ENCODE measurements around the gene P4HA2. TPM values are rescaled to one million over a fixed set of nuclear protein-coding genes. Genes with fewer than 3 reads are reported as not detected.

P4HA2 gene
- total RNA-seq, 1 experiment from 2014 or later: 51.8 TPM

DNA sequence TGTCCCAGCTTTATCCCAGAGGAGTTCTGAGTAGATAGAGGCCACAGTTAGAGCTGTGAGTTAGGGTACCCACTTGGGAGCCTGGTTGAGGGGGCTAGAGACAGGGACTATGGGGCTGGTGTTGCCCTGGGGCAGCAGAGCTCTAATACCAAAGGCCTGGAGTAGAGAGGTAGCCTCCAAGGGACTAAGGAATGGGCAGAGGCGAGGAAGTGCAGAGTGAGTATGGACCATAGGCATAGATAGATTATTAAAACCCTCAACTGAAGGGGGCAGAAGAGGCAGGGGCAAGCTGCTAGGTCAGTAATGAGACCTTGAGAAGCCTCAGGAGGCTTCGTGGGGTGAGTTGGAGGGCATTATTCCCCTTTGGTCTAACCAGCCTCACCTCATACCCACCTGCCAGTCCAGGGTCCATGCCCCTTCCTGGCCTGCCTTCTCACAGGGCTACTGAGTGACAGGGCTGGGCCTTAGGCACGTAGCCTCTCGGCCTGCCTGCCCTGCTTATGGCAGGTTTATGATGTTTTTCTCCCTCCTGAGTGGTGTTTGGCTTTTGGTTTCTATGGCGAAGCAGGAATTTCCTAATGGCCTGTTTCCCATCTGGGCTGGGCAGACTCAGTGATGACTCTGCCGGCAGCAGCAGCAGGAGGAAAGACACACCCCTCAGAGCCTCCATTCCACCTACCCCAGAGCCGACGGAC, 37.8 kb upstream of the P4HA2 start:
- no TSS peak for BruUV-seq (replicated peaks)
- intact Hi-C loops (cut with micrococcal nuclease; ENCODE audit: unreplicated experiment): no loop called here
- CTCF ChIA-PET: interaction anchor here (0.8 to 1.4 kb wide), 2 partner anchors 27 to 31 kb away, joined by 3 to 4 read pairs; no protein-coding TSS in a partner anchor
- H3K27me3 Mint-ChIP-seq (ENCODE audit: unreplicated experiment): no peaks in the 10 kb centered on the region
- peaks cover 9% of the 10 kb centered on the region for H3K36me3 Mint-ChIP-seq (ENCODE audit: insufficient read depth, unreplicated experiment)
- H3K9me3 Mint-ChIP-seq (ENCODE audit: low read depth, unreplicated experiment): no peaks in the 10 kb centered on the region
- H3K27ac Mint-ChIP-seq (ENCODE audit: unreplicated experiment): peak overlapping the region; percentile 6
- DNase-seq: peak; percentile 77
- peaks cover 41% of the 10 kb centered on the region for H3K4me1 Mint-ChIP-seq (ENCODE audit: low read depth, unreplicated experiment)
- no peak overlapping the region for H3K4me3 Mint-ChIP-seq (ENCODE audit: low read depth, unreplicated experiment)
- TF ChIP-seq, protein P1, sequence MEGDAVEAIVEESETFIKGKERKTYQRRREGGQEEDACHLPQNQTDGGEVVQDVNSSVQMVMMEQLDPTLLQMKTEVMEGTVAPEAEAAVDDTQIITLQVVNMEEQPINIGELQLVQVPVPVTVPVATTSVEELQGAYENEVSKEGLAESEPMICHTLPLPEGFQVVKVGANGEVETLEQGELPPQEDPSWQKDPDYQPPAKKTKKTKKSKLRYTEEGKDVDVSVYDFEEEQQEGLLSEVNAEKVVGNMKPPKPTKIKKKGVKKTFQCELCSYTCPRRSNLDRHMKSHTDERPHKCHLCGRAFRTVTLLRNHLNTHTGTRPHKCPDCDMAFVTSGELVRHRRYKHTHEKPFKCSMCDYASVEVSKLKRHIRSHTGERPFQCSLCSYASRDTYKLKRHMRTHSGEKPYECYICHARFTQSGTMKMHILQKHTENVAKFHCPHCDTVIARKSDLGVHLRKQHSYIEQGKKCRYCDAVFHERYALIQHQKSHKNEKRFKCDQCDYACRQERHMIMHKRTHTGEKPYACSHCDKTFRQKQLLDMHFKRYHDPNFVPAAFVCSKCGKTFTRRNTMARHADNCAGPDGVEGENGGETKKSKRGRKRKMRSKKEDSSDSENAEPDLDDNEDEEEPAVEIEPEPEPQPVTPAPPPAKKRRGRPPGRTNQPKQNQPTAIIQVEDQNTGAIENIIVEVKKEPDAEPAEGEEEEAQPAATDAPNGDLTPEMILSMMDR (IDR thresholded peaks at IDR 0.05; ENCODE audit: unreplicated experiment): no peak

DNA sequence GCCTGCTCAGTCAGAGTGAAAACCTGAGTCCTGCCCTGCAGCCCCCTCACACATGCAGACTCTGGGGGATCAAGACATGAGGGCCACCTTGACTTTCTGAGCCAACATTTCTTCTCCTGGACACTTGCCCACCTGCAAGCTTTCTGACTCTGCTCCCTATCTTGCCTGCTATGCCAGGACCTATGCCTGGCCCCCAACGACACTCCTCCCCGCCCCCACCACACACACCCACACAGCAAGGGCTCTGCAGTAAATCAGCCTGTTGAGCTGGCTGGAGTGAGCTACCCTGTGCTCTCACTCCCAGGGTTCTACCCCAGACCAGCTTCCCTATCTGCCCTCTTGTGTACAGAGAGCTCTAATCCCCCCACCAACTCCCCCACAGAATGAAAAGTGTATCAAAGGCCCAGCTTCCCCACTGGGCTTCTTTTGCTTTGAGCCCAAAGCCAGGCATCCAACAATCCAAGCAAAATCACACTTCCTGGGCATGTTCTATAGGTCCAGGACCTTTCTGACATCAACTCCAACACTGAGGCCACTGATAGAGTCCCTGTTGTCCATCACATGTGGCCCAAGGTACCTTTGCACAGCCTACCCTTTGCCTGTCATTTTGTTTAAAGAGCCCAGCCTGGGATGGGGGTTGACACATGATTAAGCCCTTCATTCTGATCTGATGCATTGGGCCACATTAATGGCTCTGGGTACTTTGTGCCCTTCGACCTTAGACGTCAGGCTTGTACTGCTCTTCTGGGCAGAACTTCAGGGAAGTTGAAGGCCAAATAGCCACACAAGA, 37.1 kb upstream of the P4HA2 start:
- Mint-ChIP-seq H3K4me3 (ENCODE audit: low read depth, unreplicated experiment) (no peak overlapping the region), H3K36me3 (ENCODE audit: insufficient read depth, unreplicated experiment) (peaks cover 14% of the 10 kb centered on the region), H3K4me1 (ENCODE audit: low read depth, unreplicated experiment) (peaks cover 48% of the 10 kb centered on the region), H3K27ac (ENCODE audit: unreplicated experiment) (peak overlapping the region; percentile 6), H3K27me3 (ENCODE audit: unreplicated experiment) (no peaks in the 10 kb centered on the region), H3K9me3 (ENCODE audit: low read depth, unreplicated experiment) (no peaks in the 10 kb centered on the region)
- intact Hi-C loops (cut with micrococcal nuclease; ENCODE audit: unreplicated experiment): no loop called here
- TF ChIP-seq, protein P1 (IDR thresholded peaks at IDR 0.05; ENCODE audit: unreplicated experiment): no peak
- no peak for DNase-seq
- BruUV-seq (replicated peaks): no TSS peak
- CTCF ChIA-PET: interaction anchor here (1.4 kb wide), 1 partner anchor 27 kb away, joined by 4 read pairs; no protein-coding TSS in a partner anchor

DNA sequence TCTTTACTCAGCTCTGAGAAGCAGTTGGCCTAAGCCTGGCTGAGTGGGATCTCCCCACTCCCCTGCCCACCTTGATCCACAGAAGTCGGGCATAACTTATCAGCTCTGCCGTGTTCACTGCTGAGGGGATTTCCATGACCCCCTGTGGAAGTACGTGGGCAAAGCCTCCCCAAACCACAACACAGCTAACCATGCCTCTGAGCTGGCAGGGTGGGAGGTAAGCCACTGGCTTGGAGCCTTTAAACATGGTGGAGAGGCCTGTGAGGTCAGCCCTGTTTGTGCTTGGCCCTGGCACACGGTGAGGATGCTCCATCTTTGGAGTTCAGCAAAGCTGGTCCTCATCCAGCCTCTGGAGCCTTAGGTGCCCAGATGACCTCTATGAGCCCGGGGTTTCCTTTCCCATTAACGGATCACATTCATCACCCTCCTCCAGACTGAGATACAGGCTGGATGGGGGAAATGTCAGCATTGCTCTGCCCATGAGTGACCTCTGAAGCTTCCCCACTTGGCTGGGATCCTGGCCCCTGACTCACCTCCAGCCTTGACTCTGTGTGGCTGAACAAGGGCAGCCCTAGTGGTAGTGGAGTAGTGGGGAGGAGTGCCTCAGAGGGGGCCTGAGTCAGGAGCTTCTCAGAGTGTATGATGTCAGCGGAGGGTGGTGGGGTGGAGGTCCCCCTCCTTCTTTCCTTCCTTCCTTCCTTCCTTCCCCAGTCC, 36.1 kb upstream of the P4HA2 start:
- no peak for DNase-seq
- peaks cover 59% of the 10 kb centered on the region for H3K4me1 Mint-ChIP-seq (ENCODE audit: low read depth, unreplicated experiment)
- no peak overlapping the region for H3K27ac Mint-ChIP-seq (ENCODE audit: unreplicated experiment)
- no peaks in the 10 kb centered on the region for H3K27me3 Mint-ChIP-seq (ENCODE audit: unreplicated experiment)
- CTCF ChIA-PET: interaction anchor here (0.6 kb wide), 1 partner anchor 33 kb away, joined by 4 read pairs; no protein-coding TSS in a partner anchor
- TF ChIP-seq, protein P1 (IDR thresholded peaks at IDR 0.05; ENCODE audit: unreplicated experiment): no peak
- H3K9me3 Mint-ChIP-seq (ENCODE audit: low read depth, unreplicated experiment): no peaks in the 10 kb centered on the region
- H3K36me3 Mint-ChIP-seq (ENCODE audit: insufficient read depth, unreplicated experiment): peaks cover 14% of the 10 kb centered on the region
- intact Hi-C loops (cut with micrococcal nuclease; ENCODE audit: unreplicated experiment): no loop called here
- no TSS peak for BruUV-seq (replicated peaks)
- H3K4me3 Mint-ChIP-seq (ENCODE audit: low read depth, unreplicated experiment): no peak overlapping the region

DNA sequence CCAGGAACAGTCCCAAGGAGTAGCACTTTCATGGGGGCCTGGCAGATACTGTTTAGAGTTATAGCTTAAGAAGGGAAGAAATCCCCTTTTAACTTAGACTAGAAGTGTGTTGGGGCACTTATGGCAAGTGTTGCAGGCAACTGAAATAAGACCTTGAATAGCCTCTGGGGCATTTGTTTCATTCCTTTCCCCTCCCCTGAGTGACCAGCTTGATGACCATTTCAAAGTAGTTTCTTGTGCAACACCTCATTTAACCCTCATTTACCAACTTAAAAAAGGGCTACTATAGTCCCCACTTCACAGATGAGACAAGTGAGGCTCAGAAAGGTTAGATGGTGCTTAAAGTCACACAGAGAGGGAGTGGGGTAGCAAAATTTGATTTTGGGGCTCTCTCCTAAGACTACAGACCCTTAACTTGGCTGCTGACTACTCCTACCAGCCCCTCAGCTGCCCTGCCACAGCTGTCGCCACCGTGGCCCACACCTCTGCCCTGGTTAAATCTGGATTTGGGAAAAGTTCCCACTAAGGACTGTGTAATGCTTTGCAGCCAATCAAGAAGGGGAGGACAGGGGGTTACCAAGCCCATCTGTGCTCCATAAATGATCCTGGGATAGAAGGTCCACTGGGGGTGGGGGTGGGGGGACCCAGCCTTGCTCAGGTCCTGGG, 35.4 kb upstream of the P4HA2 start:
- intact Hi-C loops (cut with micrococcal nuclease; ENCODE audit: unreplicated experiment): no loop called here
- CTCF ChIA-PET: interaction anchor here (1.6 kb wide), 1 partner anchor 31 kb away, joined by 7 read pairs; the partner anchor contains the start of gene SLC22A4
- no peak overlapping the region for H3K4me3 Mint-ChIP-seq (ENCODE audit: low read depth, unreplicated experiment)
- peaks cover 21% of the 10 kb centered on the region for H3K36me3 Mint-ChIP-seq (ENCODE audit: insufficient read depth, unreplicated experiment)
- TF ChIP-seq, protein P1 (IDR thresholded peaks at IDR 0.05; ENCODE audit: unreplicated experiment): no peak
- BruUV-seq (replicated peaks): no TSS peak
- no peaks in the 10 kb centered on the region for H3K9me3 Mint-ChIP-seq (ENCODE audit: low read depth, unreplicated experiment)
- no peak overlapping the region for H3K27ac Mint-ChIP-seq (ENCODE audit: unreplicated experiment)
- DNase-seq: no peak
- H3K4me1 Mint-ChIP-seq (ENCODE audit: low read depth, unreplicated experiment): peaks cover 65% of the 10 kb centered on the region
- no peaks in the 10 kb centered on the region for H3K27me3 Mint-ChIP-seq (ENCODE audit: unreplicated experiment)

Measured in Calu3 (cell line).